HUES64 (cell line): ENCODE data around the gene FGFR2.

Source experiments
- H3K27ac ChIP-seq: 2 replicates; pipeline ENCODE4 v1.7.0; 2013; ENCODE audit warnings: low read depth, low read length, inconsistent platforms
- H3K27me3 ChIP-seq: 2 replicates; pipeline ENCODE4 v1.6.1; 2013; ENCODE audit warnings: mild to moderate bottlenecking, low read length; ENCODE audit not compliant: insufficient read depth
- H3K36me3 ChIP-seq: 2 replicates; pipeline ENCODE4 v1.6.1; 2013; ENCODE audit warnings: mild to moderate bottlenecking, low read length; ENCODE audit not compliant: insufficient read depth
- H3K4me1 ChIP-seq: 2 replicates; pipeline ENCODE4 v1.6.1; 2013; ENCODE audit warnings: mild to moderate bottlenecking, low read length, moderate library complexity; ENCODE audit not compliant: insufficient read depth
- H3K4me3 ChIP-seq: 2 replicates; pipeline ENCODE4 v1.5.1; 2013; ENCODE audit warnings: mild to moderate bottlenecking, low read length, moderate library complexity
- H3K9ac ChIP-seq: 2 replicates; pipeline ENCODE4 v1.6.1; 2013; ENCODE audit warnings: mild to moderate bottlenecking, low read depth, low read length
- H3K9me3 ChIP-seq: 2 replicates; pipeline ENCODE4 v1.6.1; 2013; ENCODE audit warnings: low read depth, low read length; ENCODE audit not compliant: insufficient read depth
- WGBS: fragments of 150-250, 120-280 bp; methylation state at CpG from one replicate; pipeline ENCODE4 v1.1.7; 2013; ENCODE audit warnings: missing lambda C conversion rate; 5-methylcytosine and 5-hydroxymethylcytosine counted together

The FGFR2 gene

GRCh38 chr10:121589553-121589952 lies 8.7 kb downstream of the FGFR2 start:
- no peak overlapping the region for H3K27ac ChIP-seq
- H3K9me3 ChIP-seq, result no peaks in the 10 kb centered on the region
- no peaks in the 10 kb centered on the region for H3K27me3 ChIP-seq
- no peak overlapping the region for H3K9ac ChIP-seq
- H3K4me3 ChIP-seq, result no peak overlapping the region
- peaks cover 63% of the 10 kb centered on the region for H3K4me1 ChIP-seq
- H3K36me3 ChIP-seq, result peaks cover 72% of the 10 kb centered on the region
- 86% methylated on average over 1 of the region's 3 CpGs for WGBS

DNA sequence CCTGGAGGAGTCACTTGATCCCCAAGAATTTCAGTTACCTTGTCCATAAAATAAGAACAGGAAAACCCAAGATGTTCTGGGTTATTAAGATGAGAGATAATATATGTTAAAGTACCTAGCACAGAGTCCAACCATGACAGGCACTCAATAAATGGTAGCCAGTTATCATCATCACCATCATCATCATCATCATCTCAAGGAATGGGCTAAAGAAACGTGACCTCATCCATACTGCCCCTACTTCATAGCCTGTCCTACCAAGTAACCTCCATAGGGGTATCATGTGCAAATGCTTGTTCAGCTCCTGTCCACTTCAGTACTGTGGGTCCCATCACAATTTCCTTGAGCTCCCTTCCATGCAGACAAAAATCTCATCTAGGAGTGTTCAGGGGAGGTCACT lies 14.4 kb downstream of the FGFR2 start:
- H3K27ac ChIP-seq, result no peak overlapping the region
- no peaks in the 10 kb centered on the region for H3K9me3 ChIP-seq
- 95% methylated on average over 1 of the region's 1 CpG for WGBS

DNA sequence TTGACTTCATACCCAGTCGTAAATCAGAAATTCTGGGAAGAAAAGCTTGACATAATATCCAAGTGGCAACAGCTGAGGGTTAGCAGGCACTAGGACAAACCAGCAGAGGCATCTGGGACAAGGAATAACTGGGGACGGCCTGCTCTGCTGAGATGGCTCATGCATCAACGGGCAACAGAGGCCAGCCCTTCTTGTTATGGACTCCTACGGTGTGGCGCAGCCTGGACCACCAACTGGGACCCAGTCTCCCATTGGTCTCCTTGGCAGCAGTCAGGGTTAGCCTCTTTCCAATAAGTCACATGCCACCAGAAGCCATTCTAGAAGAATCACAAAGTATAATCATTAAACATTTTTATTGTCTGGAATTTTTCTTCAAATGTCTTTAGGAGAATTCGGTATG lies 15.0 kb downstream of the FGFR2 start:
- Histone ChIP-seq H3K27me3 (no peaks in the 10 kb centered on the region), H3K4me3 (no peak overlapping the region), H3K27ac (no peak overlapping the region), H3K36me3 (peaks cover 40% of the 10 kb centered on the region), H3K4me1 (peaks cover 48% of the 10 kb centered on the region), H3K9ac (no peak overlapping the region), H3K9me3 (no peaks in the 10 kb centered on the region)
- 93% methylated on average over 6 of the region's 6 CpGs for WGBS

More for the DNA sequence above, 14.4 kb downstream of the FGFR2 start:
- H3K4me1 ChIP-seq, result peaks cover 42% of the 10 kb centered on the region
- H3K4me3 ChIP-seq, result no peak overlapping the region
- peaks cover 40% of the 10 kb centered on the region for H3K36me3 ChIP-seq
- no peaks in the 10 kb centered on the region for H3K27me3 ChIP-seq
- no peak overlapping the region for H3K9ac ChIP-seq

DNA sequence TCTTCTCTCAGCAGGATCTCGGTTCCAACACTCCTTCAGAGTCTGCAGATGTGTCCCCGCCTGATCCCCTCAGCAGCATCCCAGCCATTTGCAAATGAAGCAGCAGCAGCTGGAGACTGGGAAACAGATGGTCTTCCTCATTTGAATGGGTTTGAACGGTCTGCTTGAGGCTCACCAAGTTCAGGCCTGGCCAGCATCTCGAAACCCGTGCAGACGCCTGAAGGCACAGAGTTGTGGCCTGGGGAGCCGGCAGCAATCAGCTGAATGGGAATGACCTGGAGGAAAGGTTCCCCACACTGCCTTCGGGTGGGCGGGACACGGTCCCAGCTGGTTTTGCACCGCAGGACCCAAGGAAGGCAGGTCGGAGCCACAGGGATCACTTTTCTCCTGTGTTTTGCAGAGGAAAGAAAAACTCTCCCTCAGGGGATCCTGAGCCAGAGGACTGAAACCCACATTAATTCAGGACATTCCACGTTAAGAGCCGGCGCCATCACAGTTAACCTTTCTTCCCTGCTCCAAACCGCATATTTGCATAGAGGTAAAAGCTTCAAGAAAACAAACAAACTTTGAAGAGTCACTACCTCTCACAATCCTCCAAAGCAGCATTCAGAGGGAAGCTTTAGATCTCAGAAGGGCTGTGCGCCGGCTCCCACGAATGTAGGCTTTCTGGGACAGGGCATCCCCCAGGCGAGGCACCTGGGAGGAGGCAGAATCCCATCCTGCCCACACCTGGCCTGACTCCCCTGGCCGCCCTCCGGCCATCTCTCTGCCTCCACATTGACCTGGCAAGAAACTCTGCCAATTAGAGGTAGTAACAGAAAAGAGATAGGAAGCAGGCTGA lies 17.7 kb downstream of the FGFR2 start:
- WGBS, result 7% methylated on average over 22 of the region's 22 CpGs
- no peaks in the 10 kb centered on the region for H3K9me3 ChIP-seq
- H3K27me3 ChIP-seq, result no peaks in the 10 kb centered on the region
- peak overlapping the region; percentile 51 for H3K9ac ChIP-seq
- H3K4me1 ChIP-seq, result peaks cover 63% of the 10 kb centered on the region
- H3K4me3 ChIP-seq, result peak overlapping the region; percentile 40
- H3K36me3 ChIP-seq, result peaks cover 30% of the 10 kb centered on the region
- H3K27ac ChIP-seq, result peak overlapping the region; percentile 96

DNA sequence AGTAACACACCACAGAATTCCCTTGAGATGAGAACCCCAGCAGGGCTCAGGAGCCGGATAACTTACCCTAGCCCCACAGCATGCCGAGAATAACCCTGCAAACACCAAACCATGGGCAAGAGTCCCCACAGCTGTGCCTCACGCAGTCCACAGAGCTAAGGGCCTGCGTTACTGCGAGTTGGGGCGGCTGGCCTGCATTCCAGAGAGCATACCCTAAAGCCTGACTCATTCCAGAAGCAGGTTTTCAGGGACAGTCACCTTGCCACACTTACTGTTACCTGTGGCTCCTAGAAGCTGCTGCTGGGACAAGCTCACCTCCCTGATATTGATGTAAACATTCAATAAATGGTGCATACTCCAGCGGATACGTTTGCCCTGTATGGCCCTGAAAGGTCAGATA lies 18.6 kb downstream of the FGFR2 start:
- no peaks in the 10 kb centered on the region for H3K27me3 ChIP-seq
- H3K9ac ChIP-seq, result peak overlapping the region; percentile 63
- peak overlapping the region; percentile 96 for H3K27ac ChIP-seq
- H3K9me3 ChIP-seq, result no peaks in the 10 kb centered on the region
- H3K4me1 ChIP-seq, result peaks cover 67% of the 10 kb centered on the region
- peaks cover 25% of the 10 kb centered on the region for H3K36me3 ChIP-seq
- 32% methylated on average over 8 of the region's 8 CpGs for WGBS
- peak overlapping the region; percentile 24 for H3K4me3 ChIP-seq

GRCh38 chr10:121578965-121579364 lies 19.3 kb downstream of the FGFR2 start:
- peaks cover 25% of the 10 kb centered on the region for H3K36me3 ChIP-seq
- H3K9me3 ChIP-seq, result no peaks in the 10 kb centered on the region
- no peaks in the 10 kb centered on the region for H3K27me3 ChIP-seq
- peaks cover 72% of the 10 kb centered on the region for H3K4me1 ChIP-seq
- peak overlapping the region; percentile 96; the same call in 1 of the 2 replicates for H3K27ac ChIP-seq
- H3K4me3 ChIP-seq, result no peak overlapping the region
- H3K9ac ChIP-seq, result peak overlapping the region; percentile 34; the same call in 1 of the 2 replicates
- 58% methylated on average over 8 of the region's 8 CpGs for WGBS

DNA sequence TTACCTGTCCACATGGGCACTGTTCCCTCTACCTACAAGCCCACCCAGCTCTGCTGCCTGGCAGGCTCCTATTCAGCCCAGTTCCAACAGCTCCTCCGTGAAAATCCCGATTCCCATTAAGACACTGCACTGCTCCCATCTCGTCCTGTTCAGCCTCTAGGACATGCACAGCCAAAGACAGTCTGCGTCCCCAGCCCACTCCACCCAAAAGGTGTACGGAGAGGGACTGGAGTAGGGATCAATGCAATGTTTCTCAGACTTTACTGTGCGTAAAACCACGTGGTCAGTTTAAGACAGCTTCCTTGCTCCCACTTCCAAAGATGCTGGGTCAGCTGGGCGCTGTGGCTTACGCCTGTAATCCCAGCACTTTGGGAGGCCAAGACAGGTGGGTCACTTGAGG lies 19.9 kb downstream of the FGFR2 start:
- H3K27me3 ChIP-seq, result no peaks in the 10 kb centered on the region
- WGBS, result 91% methylated on average over 9 of the region's 9 CpGs
- no peak overlapping the region for H3K4me3 ChIP-seq
- no peaks in the 10 kb centered on the region for H3K9me3 ChIP-seq
- H3K27ac ChIP-seq, result no peak overlapping the region
- H3K9ac ChIP-seq, result no peak overlapping the region
- peaks cover 76% of the 10 kb centered on the region for H3K4me1 ChIP-seq
- H3K36me3 ChIP-seq, result peaks cover 18% of the 10 kb centered on the region

- H3K36me3 ChIP-seq, result peaks cover 15% of the 10 kb centered on the region; the same call in 1 of the 2 replicates
- no peak overlapping the region for H3K9ac ChIP-seq
- peaks cover 76% of the 10 kb centered on the region for H3K4me1 ChIP-seq
- H3K27ac ChIP-seq, result no peak overlapping the region
- 84% methylated on average over 8 of the region's 8 CpGs for WGBS
- no peaks in the 10 kb centered on the region for H3K9me3 ChIP-seq
- no peaks in the 10 kb centered on the region for H3K27me3 ChIP-seq
- H3K4me3 ChIP-seq, result no peak overlapping the region
These were observed 20.7 kb downstream of the FGFR2 start for GRCh38 chr10:121577568-121577967.

DNA sequence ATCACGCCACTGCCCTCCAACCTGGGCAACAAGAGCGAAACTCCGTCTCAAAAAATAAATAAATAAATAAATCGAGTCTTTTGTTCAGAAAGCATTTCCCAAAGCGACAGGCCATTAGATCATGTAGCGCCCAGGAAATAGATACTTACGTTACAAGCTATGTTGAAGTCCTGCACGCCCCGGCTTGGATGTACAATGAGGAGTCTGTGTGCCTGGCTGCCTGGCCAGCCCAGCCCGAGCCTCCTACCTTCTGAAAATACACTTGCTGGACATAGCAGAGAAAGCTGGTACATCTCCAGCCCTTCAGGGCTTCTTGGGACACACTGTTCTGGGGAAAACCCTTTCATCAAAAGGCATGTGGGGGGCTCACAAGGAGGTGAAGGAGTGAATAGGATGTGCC lies 22.1 kb downstream of the FGFR2 start:
- Histone ChIP-seq H3K9me3 (no peaks in the 10 kb centered on the region), H3K4me1 (peaks cover 72% of the 10 kb centered on the region), H3K27ac (no peak overlapping the region), H3K27me3 (no peaks in the 10 kb centered on the region), H3K4me3 (no peak overlapping the region), H3K36me3 (peaks cover 15% of the 10 kb centered on the region; the same call in 1 of the 2 replicates), H3K9ac (no peak overlapping the region)
- WGBS, result 96% methylated on average over 10 of the region's 10 CpGs

GRCh38 chr10:121574519-121575166 lies 23.6 kb downstream of the FGFR2 start:
- Histone ChIP-seq H3K36me3 (peaks cover 13% of the 10 kb centered on the region; the same call in 1 of the 2 replicates), H3K4me3 (no peak overlapping the region), H3K9ac (no peak overlapping the region), H3K27ac (no peak overlapping the region), H3K9me3 (no peaks in the 10 kb centered on the region), H3K27me3 (no peaks in the 10 kb centered on the region), H3K4me1 (peaks cover 66% of the 10 kb centered on the region)
- WGBS, result 72% methylated on average over 14 of the region's 14 CpGs

- Histone ChIP-seq H3K9ac (no peak overlapping the region), H3K27ac (no peak overlapping the region), H3K36me3 (peaks cover 10% of the 10 kb centered on the region; the same call in 1 of the 2 replicates), H3K4me3 (no peak overlapping the region), H3K9me3 (no peaks in the 10 kb centered on the region), H3K4me1 (peaks cover 58% of the 10 kb centered on the region), H3K27me3 (no peaks in the 10 kb centered on the region)
- WGBS, result 82% methylated on average over 8 of the region's 8 CpGs
These were observed 24.7 kb downstream of the FGFR2 start for GRCh38 chr10:121573538-121573941.
